EH (cell line): Measurements from ENCODE around the gene SBF1.
"Not testable (repeated sequence)": the region's sequence is repeated elsewhere in the genome, so short reads cannot be mapped to it uniquely, and the experiment has no call there.

ENCODE experiments used
- DNase-seq: peaks from one replicate; pipeline ENCODE4 v3.0.0-alpha.2; 2015; ENCODE audit warnings: low read depth

The SBF1 gene

GRCh38 chr22:50432131-50432876 lies 42.5 kb downstream of the SBF1 start:
- DNase-seq = no peak

- no peak for DNase-seq
These were observed 49.5 kb downstream of the SBF1 start for GRCh38 chr22:50425179-50425916.

GRCh38 chr22:50423956-50424355 lies 50.9 kb downstream of the SBF1 start:
- DNase-seq = no peak

DNA sequence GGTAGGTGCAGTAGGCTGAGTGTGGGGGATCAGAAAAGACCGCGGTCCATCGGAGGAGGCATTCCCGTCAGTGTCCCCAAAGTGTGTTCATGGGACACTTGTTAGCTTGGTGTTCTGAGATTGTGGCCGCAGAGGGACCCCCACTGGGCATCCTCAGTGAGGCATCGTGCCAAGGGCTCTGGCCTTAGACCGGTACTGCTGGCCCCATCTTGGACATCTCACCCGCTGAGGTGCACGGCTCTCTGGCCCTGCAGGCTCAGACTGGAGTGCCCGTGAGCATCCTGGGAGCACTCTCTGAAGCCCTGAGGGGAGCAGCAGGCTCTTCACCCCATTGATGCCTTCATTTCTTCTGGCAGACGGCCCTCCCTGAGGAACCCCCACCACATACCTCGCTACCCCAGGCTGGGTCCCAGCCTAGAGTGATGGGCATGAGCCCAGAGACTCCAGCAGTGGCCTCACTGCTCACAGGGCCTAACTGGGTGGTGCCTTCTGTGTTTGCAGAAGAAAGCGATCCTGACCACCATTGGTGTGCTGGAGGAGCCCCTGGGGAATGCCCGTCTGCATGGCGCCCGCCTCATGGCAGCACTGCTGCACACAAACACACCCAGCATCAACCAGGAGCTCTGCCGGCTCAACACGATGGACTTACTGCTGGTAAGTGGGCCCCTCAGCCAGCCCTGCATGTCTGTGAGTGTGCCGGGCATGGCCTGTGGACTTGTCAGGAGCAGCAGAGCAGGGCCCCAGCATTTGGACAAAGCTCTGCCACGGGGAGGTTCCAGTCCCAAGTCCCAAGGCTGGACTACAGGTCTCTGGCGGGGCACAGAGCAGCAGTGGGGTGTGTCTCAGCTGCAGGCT lies 51.6 kb downstream of the SBF1 start:
- DNase-seq = no peak

DNA sequence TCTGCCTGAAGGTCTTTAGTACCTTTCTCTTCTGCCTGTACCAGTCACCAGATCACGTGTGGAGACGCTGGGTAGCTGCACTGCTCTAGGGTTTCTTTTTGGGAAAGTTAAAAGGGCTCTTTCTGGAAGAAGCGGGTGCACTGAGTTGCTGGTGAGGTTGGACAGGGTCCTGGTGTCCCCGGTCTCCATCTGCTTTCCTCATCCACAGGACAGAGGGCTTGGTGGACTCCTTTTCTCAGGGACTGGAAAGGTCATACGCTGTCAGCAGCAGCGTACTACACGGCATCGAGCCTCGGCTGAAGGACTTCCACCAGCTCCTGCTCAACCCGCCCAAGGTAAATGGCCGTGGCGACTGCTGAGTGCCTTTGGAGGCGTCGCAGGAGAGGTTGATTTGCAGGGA lies 52.8 kb downstream of the SBF1 start:
- no peak for DNase-seq

DNA sequence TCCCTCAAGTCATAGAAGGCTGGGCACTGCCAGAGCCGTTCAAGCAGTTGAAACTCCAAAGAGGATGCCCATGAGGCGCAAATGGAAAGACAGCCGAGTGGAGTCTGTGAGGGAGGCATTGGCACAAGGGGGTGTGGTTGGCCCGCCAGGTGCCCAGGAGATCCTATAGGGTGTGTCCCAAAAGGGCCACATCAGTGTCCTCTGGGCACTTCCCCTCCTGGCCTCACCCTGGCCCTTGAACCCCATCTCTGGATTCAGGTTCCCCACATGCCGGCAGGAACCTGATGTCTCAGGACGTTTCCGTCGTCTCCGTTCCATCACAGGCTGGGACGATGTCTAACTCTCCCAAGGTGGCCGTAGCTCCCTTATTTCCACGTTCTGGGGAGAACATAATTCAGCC lies 54.3 kb downstream of the SBF1 start:
- DNase-seq = no peak

- DNase-seq = no peak
These were observed 54.8 kb downstream of the SBF1 start for GRCh38 chr22:50420015-50420414.

GRCh38 chr22:50419116-50419515 lies 55.7 kb downstream of the SBF1 start:
- no peak for DNase-seq

DNA sequence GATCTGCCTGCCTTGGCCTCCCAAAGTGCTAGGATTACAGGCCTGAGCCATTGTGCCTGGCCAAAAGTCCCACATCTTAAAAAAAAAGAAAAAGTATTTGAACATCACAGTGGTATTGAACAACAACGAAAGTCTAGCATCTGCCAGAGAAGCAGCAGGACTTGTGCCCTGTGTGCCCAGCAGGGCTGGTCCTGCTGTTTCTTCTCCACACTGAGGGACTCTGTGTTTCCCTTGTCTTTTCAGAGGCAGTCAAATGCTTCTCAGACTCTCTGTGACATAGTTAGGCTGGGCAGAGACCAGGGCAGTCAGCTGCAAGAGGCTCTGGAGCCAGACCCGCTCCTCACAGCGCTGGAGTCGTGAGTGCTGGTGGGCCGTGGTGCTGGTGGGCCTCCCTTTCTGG lies 56.2 kb downstream of the SBF1 start:
- no peak for DNase-seq

DNA sequence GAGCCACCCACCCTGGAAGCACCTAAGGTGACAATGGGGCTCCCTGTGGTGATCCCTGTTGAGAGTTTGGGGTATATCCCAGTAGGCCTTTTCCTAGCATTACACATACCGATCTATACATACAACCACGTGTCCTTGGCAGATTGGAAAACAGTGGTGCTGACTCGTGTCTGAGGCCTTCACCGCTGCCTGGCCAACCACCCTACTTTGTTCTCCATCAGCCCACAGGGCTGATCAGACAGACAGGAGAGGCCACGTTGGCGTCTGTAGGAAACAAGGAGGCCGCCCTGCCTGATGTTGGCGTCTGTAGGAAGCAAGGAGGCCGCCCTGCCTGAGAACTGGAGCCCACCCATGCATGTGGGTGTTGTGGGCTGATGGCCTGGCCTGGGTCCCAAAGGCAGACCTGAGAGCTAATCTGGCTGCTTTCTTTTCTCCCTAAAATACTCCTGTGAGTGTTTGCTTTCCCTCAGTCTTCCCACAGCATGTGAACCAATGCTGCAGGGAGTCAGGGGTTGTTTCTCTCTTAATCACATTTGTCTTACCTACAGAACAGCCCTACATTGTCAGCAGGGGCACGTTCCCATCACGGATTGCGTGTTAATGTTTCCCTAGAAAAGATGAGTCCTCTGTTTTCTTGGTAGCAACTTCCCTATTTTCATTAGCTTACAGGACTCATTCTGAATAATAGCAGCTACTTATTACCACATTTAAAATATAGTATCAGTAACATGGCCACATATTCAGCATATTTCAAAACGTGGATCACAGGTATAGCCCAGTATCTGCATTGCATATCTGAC lies 57.2 kb downstream of the SBF1 start:
- peak; percentile 11 for DNase-seq

GRCh38 chr22:50416996-50417395 lies 57.8 kb downstream of the SBF1 start:
- no peak for DNase-seq

- no peak for DNase-seq
These were observed 59.4 kb downstream of the SBF1 start for GRCh38 chr22:50415426-50415825.

DNA sequence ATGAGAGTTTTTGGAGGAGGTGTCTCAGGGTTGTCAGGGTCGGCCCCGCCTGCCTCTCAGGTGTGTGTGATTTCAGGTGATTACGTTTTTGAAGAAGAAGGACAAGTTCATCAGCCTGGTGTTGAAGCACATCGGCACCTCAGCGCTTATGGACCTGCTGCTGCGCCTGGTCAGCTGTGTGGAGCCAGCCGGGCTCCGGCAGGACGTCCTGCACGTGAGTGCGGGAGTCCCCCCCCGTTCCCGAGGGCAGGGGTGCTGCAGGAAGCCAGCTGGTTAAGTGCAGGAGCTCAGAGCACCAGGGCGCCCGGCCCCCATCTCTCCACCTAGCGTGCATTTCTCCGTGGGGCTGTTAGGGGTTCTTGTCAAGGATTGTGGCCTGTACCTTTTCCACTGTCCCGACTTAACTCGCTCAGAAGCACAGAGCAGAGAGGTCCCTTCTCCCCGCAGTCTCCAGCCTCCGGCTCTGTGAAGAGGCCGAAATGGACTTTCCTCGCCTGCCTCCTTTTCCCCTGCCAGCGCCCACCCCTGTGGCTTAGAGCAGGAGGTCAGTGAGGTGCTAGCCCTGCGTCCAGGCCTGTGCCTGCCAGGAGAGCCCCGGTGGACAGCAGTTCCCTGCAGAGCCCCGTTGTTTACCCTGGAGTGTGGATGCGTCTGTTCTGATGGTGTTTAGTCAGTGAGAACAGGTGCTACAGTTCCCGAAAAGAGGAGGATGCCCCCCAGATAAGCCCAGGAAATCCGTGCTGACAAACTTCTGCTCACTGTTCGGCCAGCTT lies 60.2 kb downstream of the SBF1 start:
- no peak for DNase-seq

DNA sequence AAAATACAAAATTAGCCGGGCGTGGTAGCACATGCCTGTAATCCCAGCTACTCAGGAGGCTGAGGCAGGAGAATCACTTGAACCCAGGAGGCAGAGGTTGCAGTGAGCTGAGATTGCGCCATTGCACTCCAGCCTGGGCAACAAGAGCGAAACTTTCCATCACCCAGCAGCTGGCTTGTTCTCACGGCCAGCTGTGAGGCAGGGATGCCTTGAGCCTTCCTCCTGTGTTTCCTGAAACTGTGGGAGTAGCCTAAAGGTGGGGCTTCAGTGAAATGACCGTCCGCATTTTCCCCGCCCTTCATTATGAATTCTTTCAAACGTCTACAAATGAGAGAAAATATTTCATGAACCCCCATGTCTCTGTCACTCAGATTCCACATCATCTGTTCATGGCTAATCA lies 65.9 kb downstream of the SBF1 start:
- not testable (repeated sequence) for DNase-seq

- no peak for DNase-seq
These were observed 66.5 kb downstream of the SBF1 start for GRCh38 chr22:50408311-50408710.

DNA sequence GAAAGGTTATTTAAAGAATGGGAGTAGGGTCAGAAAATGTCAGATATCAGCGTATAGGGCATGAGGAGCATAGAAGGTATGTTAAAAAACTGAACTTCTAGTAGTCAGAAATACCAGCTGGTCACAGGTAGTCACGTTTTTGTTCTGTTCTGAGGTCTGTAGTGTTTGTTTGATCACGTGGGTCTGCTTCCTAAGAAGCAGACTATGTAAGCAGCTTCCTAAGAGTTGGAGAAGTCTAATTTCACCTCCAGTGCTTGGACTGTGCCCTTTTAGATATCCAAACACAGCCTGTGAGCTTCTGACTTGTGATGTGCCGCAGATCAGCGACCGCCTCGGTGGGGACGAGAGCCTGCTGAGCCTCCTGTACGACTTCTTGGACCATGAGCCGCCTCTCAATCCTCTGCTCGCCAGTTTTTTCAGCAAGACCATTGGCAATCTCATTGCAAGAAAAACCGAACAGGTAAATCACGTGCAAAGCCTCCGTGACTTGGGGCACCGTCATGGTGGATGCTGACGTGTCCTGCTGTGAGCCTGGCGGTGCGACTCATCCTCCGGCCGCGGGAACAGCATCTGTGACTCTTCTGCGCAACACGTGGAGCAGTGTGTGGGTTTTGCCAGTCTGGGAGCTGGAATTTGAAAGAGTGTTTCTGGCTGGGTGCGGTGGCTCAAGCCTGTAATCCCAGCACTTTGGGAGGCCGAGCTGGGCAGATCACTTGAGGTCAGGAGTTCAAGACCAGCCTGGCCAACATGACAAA lies 68.2 kb downstream of the SBF1 start:
- no peak for DNase-seq

DNA sequence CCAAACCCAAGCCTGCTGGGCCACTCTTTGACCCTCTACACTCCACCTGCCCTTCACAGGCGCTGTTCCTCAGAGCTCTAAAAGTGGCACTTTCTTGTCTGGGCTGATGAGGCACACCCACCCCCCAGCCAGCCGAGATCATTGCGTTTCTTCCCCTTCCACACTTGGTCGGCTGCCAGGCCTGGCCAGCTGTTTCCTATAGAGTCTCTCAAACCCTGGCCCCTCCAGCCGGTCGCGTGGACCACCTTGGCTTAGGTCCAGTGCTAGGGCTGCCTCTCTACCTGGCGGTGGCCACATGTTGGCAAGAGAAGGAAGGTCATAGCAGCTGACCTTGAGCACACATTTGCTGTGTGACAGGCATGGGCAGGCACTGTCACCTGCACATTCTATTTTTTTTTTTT lies 71.1 kb downstream of the SBF1 start:
- DNase-seq = no peak

GRCh38 chr22:50401907-50402306 lies 72.9 kb downstream of the SBF1 start:
- no peak for DNase-seq

GRCh38 chr22:50400931-50401330 lies 73.9 kb downstream of the SBF1 start:
- no peak for DNase-seq

DNA sequence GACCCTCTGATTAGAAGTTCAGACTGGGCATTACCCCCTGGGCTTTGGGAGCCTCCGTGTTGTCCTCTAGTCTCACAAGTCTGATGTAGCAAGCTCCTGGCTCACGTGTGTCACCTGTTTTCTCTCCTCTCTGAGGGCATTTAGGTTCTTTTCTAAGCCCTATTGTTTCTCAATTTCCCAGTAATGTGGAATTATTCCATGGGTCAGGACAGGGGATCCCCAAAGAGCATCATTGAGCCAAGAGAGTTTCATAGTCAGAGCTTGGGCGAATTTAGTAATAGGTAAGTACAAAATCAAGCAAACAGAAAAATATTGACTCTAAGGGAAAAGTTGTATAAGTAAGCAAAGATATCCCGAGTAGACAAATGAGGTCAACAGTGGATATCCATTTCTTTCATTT lies 74.4 kb downstream of the SBF1 start:
- no peak for DNase-seq
